ENCODE data around the gene CRIM1.
A peak's percentile ranks its signal among the peaks of the same experiment; 100 is the strongest.

CRIM1 gene

GRCh38 chr2:36357847-36358659 lies 2.5 kb downstream of the CRIM1 start:
- no peak for TF ChIP-seq PATZ1 (CRISPR knock-in tag; IDR thresholded peaks at IDR 0.05; ENCODE audit: borderline replicate concordance)
- TF ChIP-seq CREB5 (CRISPR knock-in tag; IDR thresholded peaks at IDR 0.05; ENCODE audit: low read depth): no peak
- no peak for TF ChIP-seq TSHZ2 (CRISPR knock-in tag; IDR thresholded peaks at IDR 0.05)
- TF ChIP-seq OSR1 (CRISPR knock-in tag; IDR thresholded peaks at IDR 0.05): no peak

GRCh38 chr2:36359067-36359466 lies 3.5 kb downstream of the CRIM1 start:
- no peak for ATAC-seq
- TF ChIP-seq CREB5 (CRISPR knock-in tag; IDR thresholded peaks at IDR 0.05; ENCODE audit: low read depth) (no peak), TSHZ2 (CRISPR knock-in tag; IDR thresholded peaks at IDR 0.05) (no peak), CSRNP3 (CRISPR knock-in tag; IDR thresholded peaks at IDR 0.05) (no peak)

More at GRCh38 chr2:36357847-36358659, 2.5 kb downstream of the CRIM1 start:
- ATAC-seq: peak; percentile 60

- TF ChIP-seq PPARA (CRISPR knock-in tag; IDR thresholded peaks at IDR 0.05; ENCODE audit: borderline replicate concordance): no peak
- TF ChIP-seq ZNF565 (CRISPR knock-in tag; conservative IDR thresholded peaks at IDR 0.05; ENCODE audit: low read depth): no peak
- no peak for TF ChIP-seq BACH2 (CRISPR knock-in tag; IDR thresholded peaks at IDR 0.05; ENCODE audit: borderline replicate concordance)
- TF ChIP-seq CSRNP3 (CRISPR knock-in tag; IDR thresholded peaks at IDR 0.05): no peak
- TF ChIP-seq OSR1 (CRISPR knock-in tag; IDR thresholded peaks at IDR 0.05): no peak
- no peak for TF ChIP-seq ISL1 (CRISPR knock-in tag; IDR thresholded peaks at IDR 0.05)
- no peak for TF ChIP-seq RARB (CRISPR knock-in tag; IDR thresholded peaks at IDR 0.05)
- no peak for TF ChIP-seq ZFP30 (CRISPR knock-in tag; IDR thresholded peaks at IDR 0.05)
- no peak for TF ChIP-seq ZNF70 (CRISPR knock-in tag; IDR thresholded peaks at IDR 0.05)
- ATAC-seq: no peak
Observed at GRCh38 chr2:36360063-36360462, 4.5 kb downstream of the CRIM1 start.
